Tibial nerve (tissue), 4 donors: ENCODE results near the gene ADORA1. TPM values are rescaled to one million over a fixed set of nuclear protein-coding genes. Genes with fewer than 3 reads are reported as not detected.

Source experiments
- DNase-seq, 2 donors: peaks; one replicate each; pipeline ENCODE4 v3.0.0-alpha.2; 2019; ENCODE audit warnings: low spot score in 2 of 2
- H3K27ac ChIP-seq, 4 donors: fragments of 200-600 bp; sonication (generic) in 3 of 4; one replicate each; pipeline ENCODE4 v1.5.1; 2017 to 2019; ENCODE audit warnings: mild to moderate bottlenecking in 1 of 4
- H3K27me3 ChIP-seq, 2 donors: fragments of 200-600 bp; sonication (generic) in 1 of 2; one replicate each; pipeline versions ENCODE4 v1.5.1 to v1.6.0; 2017 to 2019
- H3K36me3 ChIP-seq, 3 donors: fragments of 200-600 bp; sonication (generic); one replicate each; pipeline ENCODE4 v1.5.1; 2018 to 2019
- H3K4me1 ChIP-seq, 4 donors: fragments of 200-600 bp; sonication (generic) in 3 of 4; one replicate each; pipeline ENCODE4 v1.5.1; 2017 to 2019
- H3K4me3 ChIP-seq, 4 donors: fragments of 200-600 bp; sonication (generic) in 3 of 4; one replicate each; pipeline ENCODE4 v1.5.1; 2017 to 2019; ENCODE audit warnings: mild to moderate bottlenecking in 1 of 4, moderate library complexity in 1 of 4
- H3K9me3 ChIP-seq, 4 donors: fragments of 200-600 bp; sonication (generic) in 3 of 4; one replicate each; pipeline ENCODE4 v1.5.1; 2017 to 2019
- CTCF ChIP-seq, 5 experiments: fragments of 200-600 bp in 3 of 5; fragments of 450-650 bp in 2 of 5; sonication (generic) in 3 of 5; IDR thresholded peaks; one replicate each; pipeline ENCODE4 v1.5.1; 2016 to 2019; ENCODE audit warnings: antibody characterized with exemption in 5 of 5, mild to moderate bottlenecking in 3 of 5, moderate library complexity in 2 of 5
- EP300 ChIP-seq, 2 donors: sonication (generic); formaldehyde crosslinking; IDR thresholded peaks; one replicate each; pipeline ENCODE4 v1.6.1; 2017; ENCODE audit warnings: antibody characterized with exemption in 2 of 2, mild to moderate bottlenecking in 1 of 2
- POLR2A ChIP-seq, 2 donors: fragments of 450-650 bp; IDR thresholded peaks; one replicate each; pipeline ENCODE4 v1.6.1; 2017; ENCODE audit warnings: antibody characterized with exemption in 2 of 2, mild to moderate bottlenecking in 2 of 2, moderate library complexity in 2 of 2
- WGBS, 2 donors: methylation state at CpG; one replicate each; pipeline ENCODE4 v1.1.5; 2018; 5-methylcytosine and 5-hydroxymethylcytosine counted together
- total RNA-seq, 4 donors: library from RNA; depleted of rRNA; stranded (reverse); fragments of >200 nt; gene quantifications; one replicate each; pipeline ENCODE4 v1.1.0, GENCODE V29; 2016

ADORA1 gene
- total RNA-seq, 4 donors from 2014 or later: 0.30 to 2.2 (median 0.96) TPM

- no peak for DNase-seq
- no peaks in the 10 kb centered on the region for H3K9me3 ChIP-seq
- no peaks in the 10 kb centered on the region for H3K36me3 ChIP-seq
- TF ChIP-seq CTCF (IDR thresholded peaks at IDR 0.05) (no peak), POLR2A (IDR thresholded peaks at IDR 0.05) (no peak), EP300 (IDR thresholded peaks at IDR 0.05) (no peak)
- 80 to 82% methylated on average over 9 of the region's 10 CpGs for WGBS, 2 donors
- no peak overlapping the region for H3K4me3 ChIP-seq
- no peaks in the 10 kb centered on the region for H3K27me3 ChIP-seq
- peaks cover 0 to 5% (median 0%) of the 10 kb centered on the region in 4 donors for H3K4me1 ChIP-seq
- H3K27ac ChIP-seq: no peak overlapping the region
These were observed 24.9 kb downstream of the ADORA1 start for GRCh38 chr1:203152158-203153034.

- Histone ChIP-seq H3K4me1 (no peaks in the 10 kb centered on the region), H3K9me3 (peaks cover 0 to 2% (median 0%) of the 10 kb centered on the region in 4 donors), H3K36me3 (no peaks in the 10 kb centered on the region), H3K4me3 (no peak overlapping the region), H3K27me3 (no peaks in the 10 kb centered on the region), H3K27ac (no peak overlapping the region)
- no peak for DNase-seq
- no peak for TF ChIP-seq CTCF (IDR thresholded peaks at IDR 0.05)
- TF ChIP-seq POLR2A (IDR thresholded peaks at IDR 0.05): no peak
- no peak for TF ChIP-seq EP300 (IDR thresholded peaks at IDR 0.05)
- WGBS, 2 donors: 75% methylated on average over 9 of the region's 9 CpGs
These were observed 25.8 kb downstream of the ADORA1 start for GRCh38 chr1:203153051-203153988.

GRCh38 chr1:203153989-203154821, 26.7 kb downstream of the ADORA1 start:
- 75 to 83% methylated on average over 13 of the region's 13 CpGs for WGBS, 2 donors
- no peaks in the 10 kb centered on the region for H3K36me3 ChIP-seq
- peaks cover 0 to 8% (median 0%) of the 10 kb centered on the region in 4 donors for H3K9me3 ChIP-seq
- no peak overlapping the region for H3K27ac ChIP-seq
- H3K27me3 ChIP-seq: no peaks in the 10 kb centered on the region
- no peak for DNase-seq
- no peaks in the 10 kb centered on the region for H3K4me1 ChIP-seq
- no peak overlapping the region for H3K4me3 ChIP-seq
- TF ChIP-seq CTCF (IDR thresholded peaks at IDR 0.05) (no peak), EP300 (IDR thresholded peaks at IDR 0.05) (no peak), POLR2A (IDR thresholded peaks at IDR 0.05) (no peak)

- Histone ChIP-seq H3K27ac (no peak overlapping the region), H3K4me1 (no peaks in the 10 kb centered on the region)
- no peak for DNase-seq
These were observed 28.8 kb downstream of the ADORA1 start for GRCh38 chr1:203156280-203156679.

GRCh38 chr1:203158423-203158822, 30.9 kb downstream of the ADORA1 start:
- H3K27ac ChIP-seq: no peak overlapping the region
- no peak for DNase-seq
- H3K4me1 ChIP-seq: no peaks in the 10 kb centered on the region
- H3K36me3 ChIP-seq: no peaks in the 10 kb centered on the region
- H3K4me3 ChIP-seq: no peak overlapping the region
- TF ChIP-seq POLR2A (IDR thresholded peaks at IDR 0.05) (no peak), CTCF (IDR thresholded peaks at IDR 0.05) (no peak), EP300 (IDR thresholded peaks at IDR 0.05) (no peak)
- WGBS, 2 donors: 71 to 87% methylated on average over 1 of the region's 1 CpG
- peaks cover 0 to 8% (median 0%) of the 10 kb centered on the region in 4 donors for H3K9me3 ChIP-seq
- H3K27me3 ChIP-seq: no peaks in the 10 kb centered on the region

More at GRCh38 chr1:203156280-203156679, 28.8 kb downstream of the ADORA1 start:
- 61 to 83% methylated on average over 1 of the region's 1 CpG for WGBS, 2 donors
- no peaks in the 10 kb centered on the region for H3K27me3 ChIP-seq
- no peak overlapping the region for H3K4me3 ChIP-seq
- no peak for TF ChIP-seq EP300 (IDR thresholded peaks at IDR 0.05)
- H3K9me3 ChIP-seq: peaks cover 0 to 8% (median 0%) of the 10 kb centered on the region in 4 donors
- H3K36me3 ChIP-seq: no peaks in the 10 kb centered on the region
